K562 (cell line): Measurements from ENCODE around the gene CHRDL2. TPM values are rescaled to one million over a fixed set of nuclear protein-coding genes. Genes with fewer than 3 reads are reported as not detected.

Experiments
- ATAC-seq: fragments of 200-7000 bp; cut with Tn5 transposase; 3 replicates; pipeline ENCODE4 v1.9.1; 2020; ENCODE audit warnings: moderate library complexity
- BruUV-seq: library from RNA; stranded (reverse); fragments of 400-500 nt; replicated peaks from 2 replicates; lab custom pipeline; 2021; lab: Mats Ljungman, UMichigan
- CTCF ChIA-PET: fragments of 300-600 bp; formaldehyde crosslinking; extraction: SDS; loops from one replicate; lab custom pipeline; 2021; ENCODE audit warnings: low intra/inter-chr PET ratio; lab: Yijun Ruan, JAX
- POLR2A ChIA-PET: fragments of 300-600, 350-650 bp; sonication (Branson Sonifier 250); formaldehyde crosslinking; extraction: SDS; loops from one replicate; lab custom pipeline; 2021; ENCODE audit warnings: antibody characterized with exemption, inconsistent platforms; lab: Yijun Ruan, JAX
- DNase-seq, 4 experiments: peaks; one replicate each; pipeline versions ENCODE4 v3.0.0 to v3.0.0-alpha.2; 2011 to 2018; ENCODE audit warnings: low spot score in 3 of 4, mixed read lengths in 3 of 4; ENCODE audit errors: extremely low read depth in 1 of 4
- FAIRE-seq: peaks from 2 replicates; lab custom pipeline; 2011; peaks lifted over from hg19 to GRCh38; lab: Jason Lieb, UNC
- H2AFZ ChIP-seq: 2 replicates; pipeline ENCODE4 v1.6.0; 2011; ENCODE audit warnings: low read depth, low read length, control low read depth, inconsistent platforms
- H3K27ac ChIP-seq: fragments of 200-600 bp; 3 replicates; pipeline ENCODE4 v1.8.0; 2011; ENCODE audit warnings: low read depth, mild to moderate bottlenecking, control low read depth, inconsistent platforms, low read length, moderate library complexity, mixed read lengths; ENCODE audit errors: extremely low read depth
- H3K27me3 ChIP-seq, 2 experiments: fragments of 300-600 bp in 1 of 2; 2 replicates in 1 of 2; 3 replicates in 1 of 2; pipeline versions ENCODE4 v1.6.0 to v1.8.0; 2011; ENCODE audit warnings: inconsistent platforms in 2 of 2, low read length in 2 of 2, mild to moderate bottlenecking in 1 of 2, mixed read lengths in 1 of 2, moderate library complexity in 1 of 2; ENCODE audit not compliant: control insufficient read depth in 2 of 2, insufficient read depth in 2 of 2
- H3K36me3 ChIP-seq: fragments of 300-600 bp; 3 replicates; pipeline ENCODE4 v1.8.0; 2011; ENCODE audit warnings: mild to moderate bottlenecking, low read length, inconsistent platforms; ENCODE audit not compliant: control insufficient read depth, insufficient read depth
- H3K4me1 ChIP-seq, 2 experiments: fragments of 200-600 bp in 1 of 2; replicated peaks in 1 of 2; 2 replicates in 1 of 2; 3 replicates in 1 of 2; pipeline versions ENCODE4 v1.5.1 to v1.8.0; 2011; ENCODE audit warnings: inconsistent platforms in 2 of 2, low read length in 2 of 2, mild to moderate bottlenecking in 1 of 2, mixed read lengths in 1 of 2, moderate library complexity in 1 of 2; ENCODE audit not compliant: control insufficient read depth in 2 of 2, insufficient read depth in 2 of 2
- H3K4me2 ChIP-seq: 2 replicates; pipeline ENCODE4 v1.6.1; 2011; ENCODE audit warnings: low read length, control low read depth, inconsistent platforms, mixed read lengths; ENCODE audit not compliant: insufficient read depth
- H3K4me3 ChIP-seq: fragments of 200-600 bp; sonication (generic), shearing (Covaris generic); 2 replicates; pipeline ENCODE4 v1.5.1; 2016; ENCODE audit warnings: control low read depth, inconsistent platforms
- H3K79me2 ChIP-seq: fragments of 200-600 bp; 3 replicates; pipeline ENCODE4 v1.8.0; 2011; ENCODE audit warnings: low read length, inconsistent platforms; ENCODE audit not compliant: control insufficient read depth, insufficient read depth
- H3K9ac ChIP-seq, 2 experiments: 2 replicates each; pipeline versions ENCODE4 v1.6.0 to v1.6.1; 2011; ENCODE audit warnings: low read depth in 2 of 2, low read length in 2 of 2, control low read depth in 1 of 2, inconsistent platforms in 1 of 2, mild to moderate bottlenecking in 1 of 2, mixed read lengths in 1 of 2; ENCODE audit not compliant: insufficient read depth in 1 of 2
- H3K9me1 ChIP-seq: one replicate; pipeline ENCODE4 v1.6.0; 2011; ENCODE audit warnings: inconsistent platforms, mild to moderate bottlenecking, low read length, moderate library complexity; ENCODE audit not compliant: control insufficient read depth, insufficient read depth
- H3K9me3 ChIP-seq: replicated peaks from 2 replicates; pipeline ENCODE4 v1.5.1; 2011; ENCODE audit warnings: low read depth, low read length, inconsistent platforms; ENCODE audit not compliant: control insufficient read depth, insufficient read depth
- H4K20me1 ChIP-seq: replicated peaks from 2 replicates; pipeline ENCODE4 v1.6.1; 2011; ENCODE audit warnings: low read length, inconsistent platforms, mixed read lengths; ENCODE audit not compliant: control insufficient read depth, insufficient read depth
- ARID1B ChIP-seq: fragments of 450-650 bp; IDR thresholded peaks from 2 replicates; pipeline ENCODE4 v1.6.1; 2016; ENCODE audit warnings: antibody characterized with exemption, mild to moderate bottlenecking, inconsistent platforms
- ATF3 ChIP-seq, 2 experiments: fragments of 450-650 bp in 1 of 2; sonication (generic) in 1 of 2; formaldehyde crosslinking in 1 of 2; IDR thresholded peaks in 1 of 2; conservative IDR thresholded peaks in 1 of 2; 2 replicates each; pipeline versions ENCODE4 v1.6.1 to v1.8.1; 2016 to 2023; ENCODE audit warnings: mild to moderate bottlenecking in 2 of 2, moderate library complexity in 2 of 2, inconsistent platforms in 1 of 2, missing genetic modification reagents in 1 of 2
- ATF7 ChIP-seq: fragments of 450-650 bp; IDR thresholded peaks from 2 replicates; pipeline ENCODE4 v1.7.1; 2014; ENCODE audit warnings: mild to moderate bottlenecking, moderate library complexity
- CREB1 ChIP-seq, 2 experiments: sonication (generic) in 1 of 2; formaldehyde crosslinking in 1 of 2; IDR thresholded peaks; 2 replicates each; pipeline versions ENCODE4 v1.6.1 to v1.8.0; 2012 to 2022; ENCODE audit warnings: inconsistent platforms in 1 of 2, mild to moderate bottlenecking in 1 of 2, missing genetic modification reagents in 1 of 2, moderate library complexity in 1 of 2
- DPF2 ChIP-seq: fragments of 450-650 bp; IDR thresholded peaks from 2 replicates; pipeline ENCODE4 v1.6.1; 2016
- FOXP4 ChIP-seq: sonication (generic); formaldehyde crosslinking; IDR thresholded peaks from 2 replicates; pipeline ENCODE4 v1.8.0; 2022; ENCODE audit warnings: mild to moderate bottlenecking, missing genetic modification reagents, borderline replicate concordance
- JUND ChIP-seq, 2 experiments: IDR thresholded peaks; 2 replicates in 1 of 2; 3 replicates in 1 of 2; pipeline ENCODE4 v1.6.1; 2011; ENCODE audit warnings: borderline replicate concordance in 2 of 2, low read depth in 2 of 2, low read length in 2 of 2, improper control_type of control experiment in 1 of 2, missing biosample characterization in 1 of 2, missing genetic modification characterization in 1 of 2, missing genetic modification reagents in 1 of 2
- KDM1A ChIP-seq, 2 experiments: fragments of 450-650 bp; IDR thresholded peaks; 2 replicates each; pipeline ENCODE4 v1.6.1; 2016; ENCODE audit warnings: mild to moderate bottlenecking in 2 of 2
- RCOR1 ChIP-seq, 2 experiments: IDR thresholded peaks; 2 replicates each; pipeline ENCODE4 v1.6.1; 2012; ENCODE audit warnings: low read depth in 2 of 2, low read length in 2 of 2, borderline replicate concordance in 1 of 2, improper control_type of control experiment in 1 of 2
- ZBTB2 ChIP-seq: fragments of 450-650 bp; IDR thresholded peaks from 2 replicates; pipeline ENCODE4 v1.6.1; 2016; ENCODE audit warnings: antibody characterized with exemption
- ZNF3 ChIP-seq: fragments of 250-450 bp; sonication (Bioruptor Pico); IDR thresholded peaks from 2 replicates; pipeline ENCODE4 v1.5.0; 2021; ENCODE audit warnings: mild to moderate bottlenecking, moderate library complexity
- ZNF395 ChIP-seq: fragments of 200-800 bp; sonication (Bioruptor generic); IDR thresholded peaks from 2 replicates; pipeline ENCODE4 v1.6.1; 2017; ENCODE audit warnings: missing genetic modification characterization, missing compliant biosample characterization
- ZNF696 ChIP-seq: fragments of 250-450 bp; sonication (Bioruptor Pico); conservative IDR thresholded peaks from 2 replicates; pipeline ENCODE4 v1.4.0; 2020; ENCODE audit warnings: mild to moderate bottlenecking, moderate library complexity
- WGBS: fragments of 100-300 bp; shearing (Covaris generic); methylation state at CpG from one replicate; pipeline ENCODE4 v1.1.6; 2016; ENCODE audit warnings: low coverage, mixed read lengths; ENCODE audit not compliant: insufficient coverage; ENCODE audit errors: missing lambda C conversion rate; 5-methylcytosine and 5-hydroxymethylcytosine counted together
- in situ Hi-C: fragments of 300-500 bp; cut with MboI; formaldehyde crosslinking; loops from 4 replicates; pipeline ENCODE4 v1.15.0; 2018; ENCODE audit warnings: inconsistent platforms, mixed read lengths
- intact Hi-C: fragments of 100-400 bp; cut with micrococcal nuclease; formaldehyde crosslinking; loops from 2 replicates; pipeline ENCODE4 v1.14.2; 2022
- polyA plus RNA-seq, 8 experiments: library from polyadenylated mRNA; depleted of rRNA in 4 of 8; stranded (reverse) in 5 of 8; unstranded in 3 of 8; fragments of >200 nt; fragmentation: Nextera tagmentation in 2 of 8; fragmentation: Illumina TruSeq in 1 of 8; extraction: Ambion mirVana in 2 of 8; extraction: Trizol in 1 of 8; gene quantifications; 2 replicates each; pipeline versions ENCODE4 v1.2.1 to v1.2.3, GENCODE V29; 2011 to 2014; ENCODE audit warnings: inconsistent platforms in 1 of 8, missing spikeins in 1 of 8
- total RNA-seq, 7 experiments: library from RNA; depleted of rRNA in 6 of 7; stranded (reverse); fragments of >200 nt in 6 of 7; fragmentation: Illumina TruSeq in 2 of 7; extraction: Trizol in 2 of 7; gene quantifications; 2 replicates each; pipeline versions ENCODE4 v1.2.1 to v1.2.3, GENCODE V29; 2011 to 2021; ENCODE audit warnings: low replicate concordance in 1 of 7

Gene CHRDL2
- total and polyA plus RNA-seq, 9 of the 15 experiments (the other 6 are each of a cell fraction or from before 2014, with no cell fraction given): not detected

GRCh38 chr11:74678591-74679512 is 52.4 kb downstream of the CHRDL2 start:
- POLR2A ChIA-PET: interaction anchor here (0.7 to 1.7 kb wide), 2 partner anchors 37 to 262 kb away, joined by 3 to 6 read pairs; no protein-coding TSS in a partner anchor
- H3K27me3 ChIP-seq: no peaks in the 10 kb centered on the region
- intact Hi-C loops (no loop called here), in situ Hi-C loops (no loop called here)
- no peak overlapping the region for H2AFZ ChIP-seq
- H3K79me2 ChIP-seq: no peaks in the 10 kb centered on the region
- CTCF ChIA-PET: no interaction called here
- H3K36me3 ChIP-seq: no peaks in the 10 kb centered on the region
- peaks cover 7 to 15% of the 10 kb centered on the region in 2 experiments; a peak in 4 of 5 replicates for H3K4me1 ChIP-seq
- DNase-seq (peak; percentile 37 to 50 (median 48)), FAIRE-seq (peak; percentile 66), ATAC-seq (peak; percentile 44)
- H3K4me3 ChIP-seq: no peak overlapping the region
- H3K27ac ChIP-seq: no peak overlapping the region
- BruUV-seq: no TSS peak
- WGBS: 19% methylated on average over 13 of the region's 13 CpGs
- peak overlapping the region in 1 of 2 experiments; percentile 77; a peak in 2 of 4 replicates for H3K9ac ChIP-seq
- no peaks in the 10 kb centered on the region for H3K9me1 ChIP-seq
- no peaks in the 10 kb centered on the region for H4K20me1 ChIP-seq
- no peak overlapping the region for H3K4me2 ChIP-seq
- H3K9me3 ChIP-seq: no peaks in the 10 kb centered on the region
- 0 out of 2 replicates have a peak, but pooled peaks have one; percentile 27 for TF ChIP-seq DPF2
- peak in 1 of 2 experiments; percentile 17; a peak in 1 of 4 replicates for TF ChIP-seq RCOR1 (IDR thresholded peaks at IDR 0.05; ENCODE audit: borderline replicate concordance in 1 of 2, low read depth in 2 of 2, low read length in 2 of 2)
- no peak for TF ChIP-seq ZNF3 (CRISPR knock-in tag)
- no peak for TF ChIP-seq FOXP4 (CRISPR knock-in tag)
- TF ChIP-seq ZNF696: no peak
- no peak for TF ChIP-seq ZNF395
- peak; percentile 62 to 74; a peak in 3 of 4 replicates for TF ChIP-seq KDM1A (IDR thresholded peaks at IDR 0.05)
- 0 out of 2 replicates have a peak, but pooled peaks have one; percentile 40 for TF ChIP-seq JUND (IDR thresholded peaks at IDR 0.05; ENCODE audit: borderline replicate concordance, low read depth, low read length)
- TF ChIP-seq JUND (tag; IDR thresholded peaks at IDR 0.05; ENCODE audit: borderline replicate concordance, low read depth, low read length): peak; percentile 43; the same call in 1 of the 3 replicates
- TF ChIP-seq ZBTB2: no peak
- peak; percentile 25; the same call in 1 of the 2 replicates for TF ChIP-seq ARID1B
- peak; percentile 51; the same call in 1 of the 2 replicates for TF ChIP-seq ATF7
- peak; percentile 74 for TF ChIP-seq CREB1 (IDR thresholded peaks at IDR 0.05)
- no peak for TF ChIP-seq CREB1 (CRISPR knock-in tag; IDR thresholded peaks at IDR 0.05)
- peak; percentile 71 for TF ChIP-seq ATF3 (IDR thresholded peaks at IDR 0.05)
- no peak for TF ChIP-seq ATF3 (CRISPR knock-in tag; conservative IDR thresholded peaks at IDR 0.05)
